Endothelial cell of umbilical vein (primary cell): ENCODE data around the gene NIPBL. TPM values are rescaled to one million over a fixed set of nuclear protein-coding genes. Genes with fewer than 3 reads are reported as not detected.

Source experiments
- BruUV-seq: library from RNA; stranded (reverse); fragments of 400-500 nt; replicated peaks from 2 replicates; lab custom pipeline; 2021; lab: Mats Ljungman, UMichigan
- CTCF ChIA-PET: fragments of 300-600, 350-600 bp; sonication (Branson Sonifier 250); formaldehyde crosslinking; loops from one replicate; lab custom pipeline; 2021; ENCODE audit warnings: antibody characterized with exemption, inconsistent platforms; lab: Charles Lee
- POLR2A ChIA-PET: fragments of 300-600, 350-600 bp; sonication (Branson Sonifier 250); formaldehyde crosslinking; loops from one replicate; lab custom pipeline; 2021; ENCODE audit warnings: antibody characterized with exemption, inconsistent platforms; lab: Charles Lee
- DNase-seq: peaks from one replicate; pipeline ENCODE4 v3.0.0-alpha.2; 2011; ENCODE audit warnings: low read depth, low spot score
- FAIRE-seq: peaks from 2 replicates; lab custom pipeline; 2011; peaks lifted over from hg19 to GRCh38; lab: Jason Lieb, UNC
- H2AFZ ChIP-seq: 2 replicates; pipeline ENCODE4 v1.6.0; 2012; ENCODE audit warnings: low read depth, low read length, control low read depth, inconsistent platforms
- H3K27ac ChIP-seq: 2 replicates; pipeline ENCODE4 v1.5.1; 2011; ENCODE audit warnings: low read depth, mild to moderate bottlenecking, control low read depth, low read length, moderate library complexity; ENCODE audit not compliant: insufficient read depth
- H3K27me3 ChIP-seq, 2 experiments: 2 replicates each; pipeline versions ENCODE4 v1.6.0 to v1.6.1; 2011; ENCODE audit warnings: low read length in 2 of 2, mixed read lengths in 1 of 2; ENCODE audit not compliant: control insufficient read depth in 2 of 2, insufficient read depth in 2 of 2
- H3K36me3 ChIP-seq, 2 experiments: 2 replicates in 1 of 2; 3 replicates in 1 of 2; pipeline ENCODE4 v1.5.1; 2011; ENCODE audit warnings: low read length in 2 of 2, mild to moderate bottlenecking in 1 of 2, moderate library complexity in 1 of 2; ENCODE audit not compliant: control insufficient read depth in 2 of 2, insufficient read depth in 2 of 2; ENCODE audit errors: extremely low read depth in 1 of 2
- H3K4me1 ChIP-seq: 3 replicates; pipeline ENCODE4 v1.5.1; 2011; ENCODE audit warnings: mild to moderate bottlenecking, low read length; ENCODE audit not compliant: control insufficient read depth, insufficient read depth; ENCODE audit errors: extremely low read depth
- H3K4me2 ChIP-seq: 2 replicates; pipeline ENCODE4 v1.6.1; 2011; ENCODE audit warnings: low read length, control low read depth, mixed read lengths; ENCODE audit not compliant: insufficient read depth
- H3K4me3 ChIP-seq, 3 experiments: fragments of 200-600 bp in 1 of 3; sonication (generic), shearing (Covaris generic) in 1 of 3; replicated peaks in 1 of 3; 2 replicates each; pipeline ENCODE4 v1.5.1; 2011 to 2016; ENCODE audit warnings: control low read depth in 3 of 3, low read length in 3 of 3, mild to moderate bottlenecking in 2 of 3, inconsistent platforms in 1 of 3, low read depth in 1 of 3, moderate library complexity in 1 of 3; ENCODE audit not compliant: insufficient read depth in 1 of 3
- H3K79me2 ChIP-seq: 2 replicates; pipeline ENCODE4 v1.6.0; 2012; ENCODE audit warnings: low read length, inconsistent platforms; ENCODE audit not compliant: control insufficient read depth, insufficient read depth
- H3K9ac ChIP-seq: replicated peaks from 2 replicates; pipeline ENCODE3; 2011; ENCODE audit warnings: low read length, control low read depth; ENCODE audit not compliant: insufficient read depth; ENCODE audit errors: extremely low read depth
- H3K9me1 ChIP-seq: replicated peaks from 3 replicates; pipeline ENCODE4 v1.6.0; 2011; ENCODE audit warnings: mild to moderate bottlenecking, low read length; ENCODE audit not compliant: control insufficient read depth, insufficient read depth; ENCODE audit errors: extremely low read depth
- H3K9me3 ChIP-seq: replicated peaks from 2 replicates; pipeline ENCODE4 v1.5.1; 2012; ENCODE audit warnings: low read length, inconsistent platforms; ENCODE audit not compliant: control insufficient read depth, insufficient read depth
- H4K20me1 ChIP-seq: replicated peaks from 2 replicates; pipeline ENCODE3; 2011; ENCODE audit warnings: mild to moderate bottlenecking, low read length; ENCODE audit not compliant: control insufficient read depth, insufficient read depth; ENCODE audit errors: extremely low read depth
- FOS ChIP-seq: IDR thresholded peaks from 2 replicates; pipeline ENCODE4 v1.6.1; 2011; ENCODE audit warnings: mild to moderate bottlenecking, low read length, moderate library complexity, borderline replicate concordance; ENCODE audit not compliant: insufficient read depth
- JUN ChIP-seq: IDR thresholded peaks from 2 replicates; pipeline ENCODE4 v1.6.1; 2011; ENCODE audit warnings: borderline replicate concordance, low read depth; ENCODE audit not compliant: insufficient read length, insufficient read depth
- POLR2AphosphoS5 ChIP-seq: IDR thresholded peaks from 2 replicates; pipeline ENCODE4 v1.6.1; 2012; ENCODE audit warnings: low read depth, mild to moderate bottlenecking, control low read depth, low read length, moderate library complexity; ENCODE audit not compliant: insufficient read depth
- dilution Hi-C: fragments of 300-500 bp; cut with MboI; formaldehyde crosslinking; loops from one replicate; pipeline ENCODE4 v1.15.0; 2019; ENCODE audit warnings: low sequenced_read_pairs; ENCODE audit not compliant: extremely low pct_ligation_motif_present
- intact Hi-C: fragments of 100-400 bp; cut with micrococcal nuclease; formaldehyde crosslinking; loops from one replicate; pipeline ENCODE4 v1.10.0; 2022
- polyA plus RNA-seq, 4 experiments: library from polyadenylated mRNA; depleted of rRNA in 3 of 4; stranded (reverse) in 3 of 4; unstranded in 1 of 4; fragments of >200 nt; gene quantifications; 2 replicates each; pipeline versions ENCODE4 v1.2.1 to v1.2.3, GENCODE V29; 2011 to 2012; ENCODE audit warnings: missing spikeins in 1 of 4
- total RNA-seq: library from RNA; stranded (reverse); gene quantifications from 2 replicates; pipeline ENCODE4 v1.2.3, GENCODE V29; 2021
- TF ChIP-seq, protein P1 (sequence below), 2 donors: IDR thresholded peaks; 1 replicate in 1 of 2; 2 replicates in 1 of 2; pipeline ENCODE4 v1.5.1; 2011; ENCODE audit warnings: low read length in 2 of 2, mild to moderate bottlenecking in 2 of 2, moderate library complexity in 2 of 2, control low read depth in 1 of 2, inconsistent platforms in 1 of 2, low read depth in 1 of 2; ENCODE audit not compliant: insufficient read depth in 1 of 2; ENCODE audit errors: extremely low read depth in 1 of 2
- TF ChIP-seq, protein P2 (sequence below): IDR thresholded peaks from 2 replicates; pipeline ENCODE4 v1.6.1; 2011; ENCODE audit not compliant: insufficient read depth, insufficient read length

Gene NIPBL
- total and polyA plus RNA-seq, 2 donors (not counting 3 experiments of a cell fraction or from before 2014, with no cell fraction given), result 15.5 to 50.7 TPM

DNA sequence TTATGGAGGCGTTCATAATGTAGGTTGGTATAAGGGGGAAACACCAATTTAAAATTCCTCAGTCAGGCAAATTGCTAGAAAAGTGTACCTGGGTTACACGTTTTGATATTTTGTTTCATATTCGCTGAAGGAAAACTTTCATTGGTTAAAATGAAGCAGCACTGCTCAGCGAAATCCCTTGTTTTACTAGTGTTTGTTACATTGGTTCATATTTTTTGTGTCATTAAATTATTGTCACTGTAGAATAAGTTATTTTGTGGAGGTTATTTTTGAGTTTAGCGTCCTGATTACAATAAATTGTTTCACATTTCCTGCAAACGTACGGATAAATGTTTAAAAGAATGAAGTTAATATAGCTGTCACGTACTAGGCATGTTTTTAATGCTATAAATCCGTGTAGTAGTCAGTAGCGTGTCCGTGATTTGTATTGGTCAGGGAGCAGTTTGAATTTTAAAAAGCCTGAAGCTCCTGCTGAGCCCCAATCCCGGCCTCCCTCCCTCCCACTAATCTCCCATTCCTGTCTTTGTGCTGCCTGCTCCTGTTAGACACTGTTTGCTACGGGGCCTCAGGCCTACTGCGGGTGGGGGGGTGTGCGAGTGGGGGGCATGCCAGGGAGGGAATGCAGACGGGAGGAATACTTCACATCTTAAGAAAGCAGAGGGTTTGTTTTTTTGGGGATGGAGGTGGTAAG lies 2.0 kb downstream of the NIPBL start:
- intact Hi-C loops, result loop anchor here (5.0 to 10.0 kb wide), 4 partner anchors 369 to 836 kb away; partner anchors contain the start of genes CPLANE1, LMBRD2, NADK2 and SKP2
- Histone ChIP-seq H3K36me3 (no peaks in the 10 kb centered on the region), H3K27me3 (no peaks in the 10 kb centered on the region), H4K20me1 (peaks cover 21% of the 10 kb centered on the region), H3K4me2 (peak overlapping the region; percentile 100), H3K9ac (peak overlapping the region; percentile 95), H3K4me3 (peak overlapping the region; percentile 73 to 99 (median 80)), H3K27ac (peak overlapping the region; percentile 94), H3K4me1 (peaks cover 29% of the 10 kb centered on the region), H3K9me3 (no peaks in the 10 kb centered on the region), H2AFZ (no peak overlapping the region), H3K79me2 (peaks cover 94% of the 10 kb centered on the region), H3K9me1 (no peaks in the 10 kb centered on the region)
- POLR2A ChIA-PET, result no interaction called here
- no TSS peak for BruUV-seq
- dilution Hi-C loops, result no loop called here
- no peak for TF ChIP-seq JUN
- no peak for TF ChIP-seq FOS
- TF ChIP-seq, protein P1, sequence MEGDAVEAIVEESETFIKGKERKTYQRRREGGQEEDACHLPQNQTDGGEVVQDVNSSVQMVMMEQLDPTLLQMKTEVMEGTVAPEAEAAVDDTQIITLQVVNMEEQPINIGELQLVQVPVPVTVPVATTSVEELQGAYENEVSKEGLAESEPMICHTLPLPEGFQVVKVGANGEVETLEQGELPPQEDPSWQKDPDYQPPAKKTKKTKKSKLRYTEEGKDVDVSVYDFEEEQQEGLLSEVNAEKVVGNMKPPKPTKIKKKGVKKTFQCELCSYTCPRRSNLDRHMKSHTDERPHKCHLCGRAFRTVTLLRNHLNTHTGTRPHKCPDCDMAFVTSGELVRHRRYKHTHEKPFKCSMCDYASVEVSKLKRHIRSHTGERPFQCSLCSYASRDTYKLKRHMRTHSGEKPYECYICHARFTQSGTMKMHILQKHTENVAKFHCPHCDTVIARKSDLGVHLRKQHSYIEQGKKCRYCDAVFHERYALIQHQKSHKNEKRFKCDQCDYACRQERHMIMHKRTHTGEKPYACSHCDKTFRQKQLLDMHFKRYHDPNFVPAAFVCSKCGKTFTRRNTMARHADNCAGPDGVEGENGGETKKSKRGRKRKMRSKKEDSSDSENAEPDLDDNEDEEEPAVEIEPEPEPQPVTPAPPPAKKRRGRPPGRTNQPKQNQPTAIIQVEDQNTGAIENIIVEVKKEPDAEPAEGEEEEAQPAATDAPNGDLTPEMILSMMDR (IDR thresholded peaks at IDR 0.05; ENCODE audit: extremely low read depth in 1 of 2, insufficient read depth in 1 of 2, low read depth in 1 of 2, low read length in 2 of 2), result no peak
- TF ChIP-seq, protein P2, sequence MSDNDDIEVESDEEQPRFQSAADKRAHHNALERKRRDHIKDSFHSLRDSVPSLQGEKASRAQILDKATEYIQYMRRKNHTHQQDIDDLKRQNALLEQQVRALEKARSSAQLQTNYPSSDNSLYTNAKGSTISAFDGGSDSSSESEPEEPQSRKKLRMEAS, result no peak
- no peak for TF ChIP-seq POLR2AphosphoS5
- DNase-seq (peak; percentile 54), FAIRE-seq (no peak)
- CTCF ChIA-PET, result interaction anchor here (0.6 to 4.5 kb wide), 7 partner anchors 8 to 450 kb away, joined by 3 to 28 read pairs (median 4); no protein-coding TSS in a partner anchor
